Ishikawa (cell line): ENCODE measurements around the gene HCK.

ENCODE experiments used
- CEBPB ChIP-seq: IDR thresholded peaks from 2 replicates; pipeline ENCODE4 v1.6.1; 2012
- CREB1 ChIP-seq: IDR thresholded peaks from 2 replicates; pipeline ENCODE4 v1.6.1; 2012; ENCODE audit warnings: low read depth
- EGR1 ChIP-seq: IDR thresholded peaks from 2 replicates; pipeline ENCODE4 v1.6.1; 2012
- EP300 ChIP-seq: IDR thresholded peaks from 2 replicates; pipeline ENCODE4 v1.6.1; 2012; ENCODE audit warnings: borderline replicate concordance
- FOXM1 ChIP-seq: IDR thresholded peaks from 2 replicates; pipeline ENCODE4 v1.6.1; 2012; ENCODE audit warnings: low read depth, borderline replicate concordance
- NFIC ChIP-seq: IDR thresholded peaks from 2 replicates; pipeline ENCODE4 v1.6.1; 2012
- RAD21 ChIP-seq: IDR thresholded peaks from 2 replicates; pipeline ENCODE4 v1.6.1; 2012; ENCODE audit warnings: low read depth
- REST ChIP-seq: IDR thresholded peaks from 2 replicates; pipeline ENCODE4 v1.6.1; 2012; ENCODE audit warnings: low read depth, mild to moderate bottlenecking
- TAF1 ChIP-seq: IDR thresholded peaks from 2 replicates; pipeline ENCODE4 v1.6.1; 2012; ENCODE audit warnings: low read depth, mild to moderate bottlenecking
- TCF12 ChIP-seq: IDR thresholded peaks from 2 replicates; pipeline ENCODE4 v1.6.1; 2012; ENCODE audit warnings: low read depth
- TEAD4 ChIP-seq: IDR thresholded peaks from 2 replicates; pipeline ENCODE4 v1.6.1; 2012
- YY1 ChIP-seq: IDR thresholded peaks from 2 replicates; pipeline ENCODE4 v1.6.1; 2012; ENCODE audit warnings: low read depth
- ZBTB7A ChIP-seq: IDR thresholded peaks from 2 replicates; pipeline ENCODE4 v1.6.1; 2012; ENCODE audit warnings: low read depth
- TF ChIP-seq, protein P1 (sequence below): IDR thresholded peaks from 2 replicates; pipeline ENCODE4 v1.6.1; 2012
- TF ChIP-seq, protein P2 (sequence below): IDR thresholded peaks from 2 replicates; pipeline ENCODE4 v1.6.1; 2012

Gene HCK

GRCh38 chr20:32028647-32029372, 23.2 kb upstream of the HCK start:
- TF ChIP-seq FOXM1 (no peak), EGR1 (no peak), TAF1 (no peak), NFIC (no peak), CEBPB (no peak), TCF12 (no peak), YY1 (no peak), TEAD4 (no peak), REST (no peak), RAD21 (no peak), CREB1 (no peak), EP300 (no peak), ZBTB7A (no peak)
- TF ChIP-seq, protein P1, sequence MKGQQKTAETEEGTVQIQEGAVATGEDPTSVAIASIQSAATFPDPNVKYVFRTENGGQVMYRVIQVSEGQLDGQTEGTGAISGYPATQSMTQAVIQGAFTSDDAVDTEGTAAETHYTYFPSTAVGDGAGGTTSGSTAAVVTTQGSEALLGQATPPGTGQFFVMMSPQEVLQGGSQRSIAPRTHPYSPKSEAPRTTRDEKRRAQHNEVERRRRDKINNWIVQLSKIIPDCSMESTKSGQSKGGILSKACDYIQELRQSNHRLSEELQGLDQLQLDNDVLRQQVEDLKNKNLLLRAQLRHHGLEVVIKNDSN: no peak
- TF ChIP-seq, protein P2, sequence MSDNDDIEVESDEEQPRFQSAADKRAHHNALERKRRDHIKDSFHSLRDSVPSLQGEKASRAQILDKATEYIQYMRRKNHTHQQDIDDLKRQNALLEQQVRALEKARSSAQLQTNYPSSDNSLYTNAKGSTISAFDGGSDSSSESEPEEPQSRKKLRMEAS: no peak

DNA sequence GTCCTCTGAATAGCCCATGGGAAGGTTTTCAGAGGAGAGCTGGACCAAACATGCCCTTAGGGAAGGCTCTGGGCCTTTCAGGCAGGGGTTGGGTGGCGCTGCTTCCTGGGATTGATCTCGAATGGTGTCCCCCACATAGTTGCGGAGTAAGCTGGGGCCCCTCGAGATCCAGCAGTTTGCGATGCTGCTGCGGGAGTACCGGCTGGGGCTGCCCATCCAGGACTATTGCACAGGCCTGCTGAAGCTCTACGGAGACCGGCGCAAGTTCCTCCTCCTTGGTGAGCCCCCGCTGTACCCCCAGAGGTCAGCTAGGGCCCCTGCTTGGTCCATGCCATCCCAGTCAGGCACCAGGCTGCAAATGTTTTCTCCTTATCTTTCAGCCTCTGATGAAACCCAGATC, 22.5 kb upstream of the HCK start:
- TF ChIP-seq, protein P1: no peak
- TF ChIP-seq TAF1 (no peak), TCF12 (no peak), REST (no peak), EP300 (no peak), NFIC (no peak), FOXM1 (no peak), YY1 (no peak), ZBTB7A (no peak), TEAD4 (no peak), EGR1 (no peak), RAD21 (no peak), CEBPB (no peak), CREB1 (no peak)
- TF ChIP-seq, protein P2: no peak

GRCh38 chr20:32031007-32031958, 20.8 kb upstream of the HCK start:
- no peak for TF ChIP-seq EP300
- TF ChIP-seq, protein P2: 0 out of 2 replicates have a peak, but pooled peaks have one; percentile 18
- TF ChIP-seq TAF1: no peak
- 0 out of 2 replicates have a peak, but pooled peaks have one; percentile 15 for TF ChIP-seq TEAD4
- peak; percentile 88 for TF ChIP-seq RAD21
- TF ChIP-seq ZBTB7A: peak; percentile 93

DNA sequence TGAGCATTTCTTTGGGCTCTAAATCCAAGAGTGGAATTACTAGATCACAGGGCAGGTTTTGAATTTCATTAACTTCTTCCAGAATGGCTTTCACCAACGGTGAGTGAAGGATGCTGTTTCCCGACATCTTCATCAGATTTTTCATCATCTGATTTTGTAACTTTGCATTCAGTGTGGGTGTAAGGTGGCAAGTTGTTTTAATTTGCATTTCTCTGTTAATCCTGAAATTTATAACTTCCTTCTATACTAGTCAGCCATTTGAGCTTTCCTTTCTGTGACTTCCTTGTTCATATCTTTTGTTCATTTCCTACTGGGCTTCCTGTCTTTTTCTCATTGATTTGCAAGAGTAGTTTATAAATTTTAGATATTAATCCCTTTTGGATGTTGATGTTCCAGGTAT, 18.7 kb upstream of the HCK start:
- TF ChIP-seq, protein P1: no peak
- no peak for TF ChIP-seq EP300
- no peak for TF ChIP-seq YY1
- TF ChIP-seq FOXM1: no peak
- TF ChIP-seq ZBTB7A: no peak
- TF ChIP-seq, protein P2: no peak
- TF ChIP-seq REST: no peak
- no peak for TF ChIP-seq NFIC
